ENCODE results near the gene TCERG1L.

DNA sequence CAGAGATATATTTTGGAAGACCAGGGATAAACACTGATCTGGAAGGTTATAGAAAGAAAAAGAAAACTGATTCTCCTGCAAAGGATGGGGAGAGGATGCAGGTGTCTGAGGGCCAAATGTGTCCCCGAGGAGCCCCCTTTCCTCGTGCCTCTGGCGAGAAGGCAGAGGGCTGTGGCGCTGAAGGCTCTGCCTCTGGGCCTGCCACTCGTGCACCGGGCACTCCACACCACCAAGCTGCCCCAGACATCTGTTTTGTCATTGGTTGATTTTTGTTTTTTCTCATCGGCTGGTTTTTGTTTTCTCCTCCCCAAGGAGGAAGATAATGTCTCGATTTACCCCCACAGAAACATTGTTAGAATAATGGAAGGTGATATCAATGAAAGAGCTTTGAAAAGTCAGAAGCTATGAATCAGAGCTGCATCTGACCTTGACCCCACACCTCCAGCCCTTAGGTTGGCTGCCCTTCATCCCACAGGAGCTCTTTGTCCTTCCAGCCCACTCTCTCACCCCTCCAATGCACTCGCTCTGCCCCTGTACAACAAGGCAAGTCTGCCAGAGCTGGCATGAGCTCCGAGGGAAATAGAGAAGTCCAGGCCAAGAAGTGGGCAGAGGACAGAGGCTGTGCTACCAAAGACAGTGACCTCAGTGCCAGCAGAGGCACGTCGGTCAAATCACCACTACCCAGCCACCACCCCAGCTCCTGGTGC lies 124.8 kb downstream of the TCERG1L start:
- TF ChIP-seq, protein P1, sequence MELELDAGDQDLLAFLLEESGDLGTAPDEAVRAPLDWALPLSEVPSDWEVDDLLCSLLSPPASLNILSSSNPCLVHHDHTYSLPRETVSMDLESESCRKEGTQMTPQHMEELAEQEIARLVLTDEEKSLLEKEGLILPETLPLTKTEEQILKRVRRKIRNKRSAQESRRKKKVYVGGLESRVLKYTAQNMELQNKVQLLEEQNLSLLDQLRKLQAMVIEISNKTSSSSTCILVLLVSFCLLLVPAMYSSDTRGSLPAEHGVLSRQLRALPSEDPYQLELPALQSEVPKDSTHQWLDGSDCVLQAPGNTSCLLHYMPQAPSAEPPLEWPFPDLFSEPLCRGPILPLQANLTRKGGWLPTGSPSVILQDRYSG (tag; conservative IDR thresholded peaks at IDR 0.05; ENCODE audit: low read depth): no peak
- TF ChIP-seq KDM1A (IDR thresholded peaks at IDR 0.05): no peak
- no peak for TF ChIP-seq GTF2F1 (IDR thresholded peaks at IDR 0.05; ENCODE audit: low read depth, low read length)
- TF ChIP-seq, protein P2, sequence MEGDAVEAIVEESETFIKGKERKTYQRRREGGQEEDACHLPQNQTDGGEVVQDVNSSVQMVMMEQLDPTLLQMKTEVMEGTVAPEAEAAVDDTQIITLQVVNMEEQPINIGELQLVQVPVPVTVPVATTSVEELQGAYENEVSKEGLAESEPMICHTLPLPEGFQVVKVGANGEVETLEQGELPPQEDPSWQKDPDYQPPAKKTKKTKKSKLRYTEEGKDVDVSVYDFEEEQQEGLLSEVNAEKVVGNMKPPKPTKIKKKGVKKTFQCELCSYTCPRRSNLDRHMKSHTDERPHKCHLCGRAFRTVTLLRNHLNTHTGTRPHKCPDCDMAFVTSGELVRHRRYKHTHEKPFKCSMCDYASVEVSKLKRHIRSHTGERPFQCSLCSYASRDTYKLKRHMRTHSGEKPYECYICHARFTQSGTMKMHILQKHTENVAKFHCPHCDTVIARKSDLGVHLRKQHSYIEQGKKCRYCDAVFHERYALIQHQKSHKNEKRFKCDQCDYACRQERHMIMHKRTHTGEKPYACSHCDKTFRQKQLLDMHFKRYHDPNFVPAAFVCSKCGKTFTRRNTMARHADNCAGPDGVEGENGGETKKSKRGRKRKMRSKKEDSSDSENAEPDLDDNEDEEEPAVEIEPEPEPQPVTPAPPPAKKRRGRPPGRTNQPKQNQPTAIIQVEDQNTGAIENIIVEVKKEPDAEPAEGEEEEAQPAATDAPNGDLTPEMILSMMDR (IDR thresholded peaks at IDR 0.05 in 2 of 3, conservative IDR thresholded peaks at IDR 0.05 in 1 of 3; ENCODE audit: insufficient read depth in 2 of 3, low read depth in 1 of 3, low read length in 3 of 3): no peak
- TF ChIP-seq POLR2A (conservative IDR thresholded peaks at IDR 0.05): no peak
- no peak for TF ChIP-seq WHSC1 (IDR thresholded peaks at IDR 0.05; ENCODE audit: low read length)
- TF ChIP-seq, protein P3, sequence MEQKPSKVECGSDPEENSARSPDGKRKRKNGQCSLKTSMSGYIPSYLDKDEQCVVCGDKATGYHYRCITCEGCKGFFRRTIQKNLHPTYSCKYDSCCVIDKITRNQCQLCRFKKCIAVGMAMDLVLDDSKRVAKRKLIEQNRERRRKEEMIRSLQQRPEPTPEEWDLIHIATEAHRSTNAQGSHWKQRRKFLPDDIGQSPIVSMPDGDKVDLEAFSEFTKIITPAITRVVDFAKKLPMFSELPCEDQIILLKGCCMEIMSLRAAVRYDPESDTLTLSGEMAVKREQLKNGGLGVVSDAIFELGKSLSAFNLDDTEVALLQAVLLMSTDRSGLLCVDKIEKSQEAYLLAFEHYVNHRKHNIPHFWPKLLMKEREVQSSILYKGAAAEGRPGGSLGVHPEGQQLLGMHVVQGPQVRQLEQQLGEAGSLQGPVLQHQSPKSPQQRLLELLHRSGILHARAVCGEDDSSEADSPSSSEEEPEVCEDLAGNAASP (IDR thresholded peaks at IDR 0.05): no peak
- TF ChIP-seq JUND (IDR thresholded peaks at IDR 0.05; ENCODE audit: borderline replicate concordance, low read depth, low read length): no peak
- no peak for TF ChIP-seq JUND (tag; IDR thresholded peaks at IDR 0.05; ENCODE audit: borderline replicate concordance, low read depth, low read length)
- no peak for TF ChIP-seq MTA3 (IDR thresholded peaks at IDR 0.05; ENCODE audit: borderline replicate concordance)
- no peak for TF ChIP-seq JUN (IDR thresholded peaks at IDR 0.05; ENCODE audit: borderline replicate concordance, low read depth, low read length)
- no peak for TF ChIP-seq JUN (CRISPR knock-in tag; IDR thresholded peaks at IDR 0.05; ENCODE audit: borderline replicate concordance)
